ENCODE measurements around the gene NFATC2IP. TPM values are rescaled to one million over a fixed set of nuclear protein-coding genes. Genes with fewer than 3 reads are reported as not detected.

The NFATC2IP gene
- total RNA-seq, 1 experiment from 2014 or later, result 58.2 TPM

GRCh38 chr16:28985211-28986041 is 34.7 kb downstream of the NFATC2IP start:
- no peaks in the 10 kb centered on the region for H3K9me3 Mint-ChIP-seq (ENCODE audit: unreplicated experiment)
- Histone ChIP-seq H3K4me3 (ENCODE audit: low read depth, low read length) (no peak overlapping the region), H3K36me3 (ENCODE audit: control insufficient read depth, insufficient read depth, low read length) (peaks cover 1% of the 10 kb centered on the region), H3K9me3 (no peaks in the 10 kb centered on the region), H3K4me1 (no peaks in the 10 kb centered on the region), H3K27me3 (replicated peaks; ENCODE audit: control insufficient read depth, insufficient read depth, low read length) (no peaks in the 10 kb centered on the region)
- intact Hi-C loops (cut with micrococcal nuclease; ENCODE audit: unreplicated experiment), result no loop called here
- no peak for TF ChIP-seq CTCF (IDR thresholded peaks at IDR 0.05; ENCODE audit: insufficient read depth in 1 of 2, low read depth in 1 of 2, low read length in 1 of 2, severe bottlenecking in 1 of 2, unreplicated experiment in 1 of 2)
- H3K4me3 Mint-ChIP-seq (ENCODE audit: unreplicated experiment), result no peak overlapping the region
- POLR2A ChIA-PET, result no interaction called here
- H3K27me3 Mint-ChIP-seq (ENCODE audit: insufficient read depth, unreplicated experiment), result no peaks in the 10 kb centered on the region
- no peak overlapping the region for H3K27ac Mint-ChIP-seq (ENCODE audit: unreplicated experiment)
- H3K36me3 Mint-ChIP-seq (ENCODE audit: insufficient read depth, unreplicated experiment), result peaks cover 13% of the 10 kb centered on the region
- H3K4me1 Mint-ChIP-seq (ENCODE audit: low read depth, unreplicated experiment), result no peaks in the 10 kb centered on the region
- CTCF ChIA-PET, result interaction anchor here (1.2 kb wide), 1 partner anchor 12 kb away, joined by 3 read pairs; no protein-coding TSS in a partner anchor
- no TSS peak for BruUV-seq (replicated peaks)
- DNase-seq, result no peak

GRCh38 chr16:28986046-28986445 is 35.3 kb downstream of the NFATC2IP start:
- no TSS peak for BruUV-seq (replicated peaks)
- peaks cover 1% of the 10 kb centered on the region for H3K36me3 ChIP-seq (ENCODE audit: control insufficient read depth, insufficient read depth, low read length)
- no peaks in the 10 kb centered on the region for H3K4me1 ChIP-seq
- POLR2A ChIA-PET, result no interaction called here
- Mint-ChIP-seq H3K27ac (ENCODE audit: unreplicated experiment) (no peak overlapping the region), H3K9me3 (ENCODE audit: unreplicated experiment) (no peaks in the 10 kb centered on the region), H3K27me3 (ENCODE audit: insufficient read depth, unreplicated experiment) (no peaks in the 10 kb centered on the region), H3K36me3 (ENCODE audit: insufficient read depth, unreplicated experiment) (peaks cover 11% of the 10 kb centered on the region), H3K4me3 (ENCODE audit: unreplicated experiment) (no peak overlapping the region), H3K4me1 (ENCODE audit: low read depth, unreplicated experiment) (no peaks in the 10 kb centered on the region)
- no peak for DNase-seq
- H3K4me3 ChIP-seq (ENCODE audit: low read depth, low read length), result no peak overlapping the region
- no peak for TF ChIP-seq CTCF (IDR thresholded peaks at IDR 0.05; ENCODE audit: insufficient read depth in 1 of 2, low read depth in 1 of 2, low read length in 1 of 2, severe bottlenecking in 1 of 2, unreplicated experiment in 1 of 2)
- CTCF ChIA-PET, result interaction anchor here (0.6 kb wide), 1 partner anchor 15 kb away, joined by 4 read pairs; no protein-coding TSS in a partner anchor
- no peaks in the 10 kb centered on the region for H3K9me3 ChIP-seq
- no peaks in the 10 kb centered on the region for H3K27me3 ChIP-seq (replicated peaks; ENCODE audit: control insufficient read depth, insufficient read depth, low read length)
- intact Hi-C loops (cut with micrococcal nuclease; ENCODE audit: unreplicated experiment), result no loop called here

- peaks cover 11% of the 10 kb centered on the region for H3K36me3 Mint-ChIP-seq (ENCODE audit: insufficient read depth, unreplicated experiment)
- H3K4me1 ChIP-seq, result no peaks in the 10 kb centered on the region
- H3K4me1 Mint-ChIP-seq (ENCODE audit: low read depth, unreplicated experiment), result no peaks in the 10 kb centered on the region
- H3K9me3 ChIP-seq, result no peaks in the 10 kb centered on the region
- no peaks in the 10 kb centered on the region; the same call in 1 of the 2 replicates for H3K36me3 ChIP-seq (ENCODE audit: control insufficient read depth, insufficient read depth, low read length)
- H3K27me3 ChIP-seq (replicated peaks; ENCODE audit: control insufficient read depth, insufficient read depth, low read length), result no peaks in the 10 kb centered on the region
- H3K4me3 ChIP-seq (ENCODE audit: low read depth, low read length), result no peak overlapping the region
- no TSS peak for BruUV-seq (replicated peaks)
- CTCF ChIA-PET, result interaction anchor here (0.6 kb wide), 1 partner anchor 14 kb away, joined by 4 read pairs; no protein-coding TSS in a partner anchor
- no peak overlapping the region for H3K27ac Mint-ChIP-seq (ENCODE audit: unreplicated experiment)
- POLR2A ChIA-PET, result no interaction called here
- no peaks in the 10 kb centered on the region for H3K9me3 Mint-ChIP-seq (ENCODE audit: unreplicated experiment)
- no peak overlapping the region for H3K4me3 Mint-ChIP-seq (ENCODE audit: unreplicated experiment)
- no peak for TF ChIP-seq CTCF (IDR thresholded peaks at IDR 0.05; ENCODE audit: insufficient read depth in 1 of 2, low read depth in 1 of 2, low read length in 1 of 2, severe bottlenecking in 1 of 2, unreplicated experiment in 1 of 2)
- intact Hi-C loops (cut with micrococcal nuclease; ENCODE audit: unreplicated experiment), result no loop called here
- H3K27me3 Mint-ChIP-seq (ENCODE audit: insufficient read depth, unreplicated experiment), result no peaks in the 10 kb centered on the region
- no peak for DNase-seq
These were observed 35.8 kb downstream of the NFATC2IP start for GRCh38 chr16:28986492-28986891.
